HepG2 (cell line): ENCODE results near the gene TANGO2. TPM values are rescaled to one million over a fixed set of nuclear protein-coding genes. Genes with fewer than 3 reads are reported as not detected.

ENCODE experiments used
- AGO1 ChIP-seq: fragments of 200-400 bp; formaldehyde crosslinking; IDR thresholded peaks from 2 replicates; pipeline ENCODE4 v1.6.1; 2017; ENCODE audit warnings: mild to moderate bottlenecking, low read depth, low read length, moderate library complexity; ENCODE audit not compliant: poor library complexity, severe bottlenecking
- ATM ChIP-seq: fragments of 450-650 bp; IDR thresholded peaks from 2 replicates; pipeline ENCODE4 v1.7.1; 2017; ENCODE audit warnings: mild to moderate bottlenecking, borderline replicate concordance
- HNRNPLL ChIP-seq: fragments of 200-400 bp; formaldehyde crosslinking; IDR thresholded peaks from 2 replicates; pipeline ENCODE4 v1.6.1; 2017; ENCODE audit warnings: mild to moderate bottlenecking, low read depth, low read length; ENCODE audit not compliant: poor library complexity, severe bottlenecking
- MAX ChIP-seq: IDR thresholded peaks from 2 replicates; pipeline ENCODE4 v1.6.1; 2012; ENCODE audit warnings: inconsistent platforms
- MED1 ChIP-seq: sonication (generic); formaldehyde crosslinking; IDR thresholded peaks from 2 replicates; pipeline ENCODE4 v1.4.0; 2020; ENCODE audit warnings: missing genetic modification reagents
- POLR2AphosphoS5 ChIP-seq: IDR thresholded peaks from 2 replicates; pipeline ENCODE4 v1.6.1; 2012; ENCODE audit warnings: low read depth, low read length
- PPARG ChIP-seq: conservative IDR thresholded peaks from 2 replicates; pipeline ENCODE4 v1.6.1; 2016; ENCODE audit warnings: missing biosample characterization, missing genetic modification reagents
- RERE ChIP-seq: IDR thresholded peaks from 2 replicates; pipeline ENCODE4 v1.6.1; 2016; ENCODE audit warnings: low read depth, missing genetic modification reagents, missing compliant biosample characterization
- RFXAP ChIP-seq: sonication (generic); formaldehyde crosslinking; IDR thresholded peaks from 2 replicates; pipeline ENCODE4 v1.4.0; 2020; ENCODE audit warnings: missing genetic modification reagents, borderline replicate concordance
- ZMAT5 ChIP-seq: sonication (generic); formaldehyde crosslinking; IDR thresholded peaks from 2 replicates; pipeline ENCODE4 v1.5.0; 2020; ENCODE audit warnings: mild to moderate bottlenecking, low read depth, missing genetic modification reagents, borderline replicate concordance
- ZNF280D ChIP-seq: sonication (generic); formaldehyde crosslinking; IDR thresholded peaks from 2 replicates; pipeline ENCODE4 v1.5.1; 2020; ENCODE audit warnings: mild to moderate bottlenecking, missing genetic modification reagents
- ZNF329 ChIP-seq: sonication (generic); formaldehyde crosslinking; IDR thresholded peaks from 2 replicates; pipeline ENCODE4 v1.9.0; 2021; ENCODE audit warnings: low read depth, mild to moderate bottlenecking, missing genetic modification reagents
- ZNF768 ChIP-seq: sonication (generic); formaldehyde crosslinking; IDR thresholded peaks from 2 replicates; pipeline ENCODE4 v1.4.0; 2020; ENCODE audit warnings: missing genetic modification reagents
- polyA plus RNA-seq, 8 experiments: library from polyadenylated mRNA; depleted of rRNA in 3 of 8; stranded (reverse) in 7 of 8; unstranded in 1 of 8; fragments of >200 nt; fragmentation: Illumina TruSeq in 4 of 8; extraction: Trizol in 4 of 8; gene quantifications; 2 replicates each; pipeline versions ENCODE4 v1.2.1 to v1.2.3, GENCODE V29; 2011 to 2016; ENCODE audit warnings: low read depth in 4 of 8, missing spikeins in 1 of 8, mixed read lengths in 1 of 8; ENCODE audit not compliant: insufficient read depth in 1 of 8
- total RNA-seq, 5 experiments: library from RNA; depleted of rRNA; stranded (reverse); fragments of >200 nt; fragmentation: Illumina TruSeq; extraction: Trizol; gene quantifications; 2 replicates each; pipeline ENCODE4 v1.2.3, GENCODE V29; 2016; ENCODE audit warnings: low read depth in 1 of 5
- TF ChIP-seq, protein P1 (sequence below): sonication (generic); formaldehyde crosslinking; conservative IDR thresholded peaks from 2 replicates; pipeline ENCODE4 v1.8.1; 2023; ENCODE audit warnings: missing genetic modification reagents
- TF ChIP-seq, protein P2 (sequence below): IDR thresholded peaks from 2 replicates; pipeline ENCODE4 v1.6.1; 2016; ENCODE audit warnings: mild to moderate bottlenecking

TANGO2 gene
- total and polyA plus RNA-seq, 2 of the 13 experiments (the other 11 are each of a cell fraction or from before 2014, with no cell fraction given), result 12.9 to 14.8 TPM

GRCh38 chr22:19971276-19972124 is 49.4 kb upstream of the TANGO2 start (continued):
- TF ChIP-seq RERE (CRISPR knock-in tag), result 0 out of 2 replicates have a peak, but pooled peaks have one; percentile 3
- TF ChIP-seq ZNF329 (CRISPR knock-in tag), result no peak
- TF ChIP-seq, protein P1, sequence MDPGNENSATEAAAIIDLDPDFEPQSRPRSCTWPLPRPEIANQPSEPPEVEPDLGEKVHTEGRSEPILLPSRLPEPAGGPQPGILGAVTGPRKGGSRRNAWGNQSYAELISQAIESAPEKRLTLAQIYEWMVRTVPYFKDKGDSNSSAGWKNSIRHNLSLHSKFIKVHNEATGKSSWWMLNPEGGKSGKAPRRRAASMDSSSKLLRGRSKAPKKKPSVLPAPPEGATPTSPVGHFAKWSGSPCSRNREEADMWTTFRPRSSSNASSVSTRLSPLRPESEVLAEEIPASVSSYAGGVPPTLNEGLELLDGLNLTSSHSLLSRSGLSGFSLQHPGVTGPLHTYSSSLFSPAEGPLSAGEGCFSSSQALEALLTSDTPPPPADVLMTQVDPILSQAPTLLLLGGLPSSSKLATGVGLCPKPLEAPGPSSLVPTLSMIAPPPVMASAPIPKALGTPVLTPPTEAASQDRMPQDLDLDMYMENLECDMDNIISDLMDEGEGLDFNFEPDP, result no peak
- TF ChIP-seq RFXAP (CRISPR knock-in tag), result 0 out of 2 replicates have a peak, but pooled peaks have one; percentile 38
- no peak for TF ChIP-seq PPARG (CRISPR knock-in tag)
- TF ChIP-seq AGO1, result peak; percentile 66
- no peak for TF ChIP-seq ATM
- TF ChIP-seq ZNF280D (CRISPR knock-in tag), result no peak; the same call in 1 of the 2 replicates
- no peak; the same call in 1 of the 2 replicates for TF ChIP-seq ZNF768 (CRISPR knock-in tag)
- TF ChIP-seq ZMAT5 (CRISPR knock-in tag), result 0 out of 2 replicates have a peak, but pooled peaks have one; percentile 77
- peak; percentile 19 for TF ChIP-seq HNRNPLL
- TF ChIP-seq POLR2AphosphoS5, result 0 out of 2 replicates have a peak, but pooled peaks have one; percentile 23
- TF ChIP-seq MED1 (CRISPR knock-in tag), result no peak
- TF ChIP-seq, protein P2, sequence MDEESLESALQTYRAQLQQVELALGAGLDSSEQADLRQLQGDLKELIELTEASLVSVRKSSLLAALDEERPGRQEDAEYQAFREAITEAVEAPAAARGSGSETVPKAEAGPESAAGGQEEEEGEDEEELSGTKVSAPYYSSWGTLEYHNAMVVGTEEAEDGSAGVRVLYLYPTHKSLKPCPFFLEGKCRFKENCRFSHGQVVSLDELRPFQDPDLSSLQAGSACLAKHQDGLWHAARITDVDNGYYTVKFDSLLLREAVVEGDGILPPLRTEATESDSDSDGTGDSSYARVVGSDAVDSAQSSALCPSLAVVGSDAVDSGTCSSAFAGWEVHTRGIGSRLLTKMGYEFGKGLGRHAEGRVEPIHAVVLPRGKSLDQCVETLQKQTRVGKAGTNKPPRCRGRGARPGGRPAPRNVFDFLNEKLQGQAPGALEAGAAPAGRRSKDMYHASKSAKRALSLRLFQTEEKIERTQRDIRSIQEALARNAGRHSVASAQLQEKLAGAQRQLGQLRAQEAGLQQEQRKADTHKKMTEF, result 0 out of 2 replicates have a peak, but pooled peaks have one; percentile 23
- peak; percentile 43 for TF ChIP-seq MAX
